ENCODE results near the gene DMRTB1. TPM values are rescaled to one million over a fixed set of nuclear protein-coding genes. Genes with fewer than 3 reads are reported as not detected.

Gene DMRTB1
- total and polyA plus RNA-seq, 2 of the 4 experiments (the other 2 are of a cell fraction): not detected

DNA sequence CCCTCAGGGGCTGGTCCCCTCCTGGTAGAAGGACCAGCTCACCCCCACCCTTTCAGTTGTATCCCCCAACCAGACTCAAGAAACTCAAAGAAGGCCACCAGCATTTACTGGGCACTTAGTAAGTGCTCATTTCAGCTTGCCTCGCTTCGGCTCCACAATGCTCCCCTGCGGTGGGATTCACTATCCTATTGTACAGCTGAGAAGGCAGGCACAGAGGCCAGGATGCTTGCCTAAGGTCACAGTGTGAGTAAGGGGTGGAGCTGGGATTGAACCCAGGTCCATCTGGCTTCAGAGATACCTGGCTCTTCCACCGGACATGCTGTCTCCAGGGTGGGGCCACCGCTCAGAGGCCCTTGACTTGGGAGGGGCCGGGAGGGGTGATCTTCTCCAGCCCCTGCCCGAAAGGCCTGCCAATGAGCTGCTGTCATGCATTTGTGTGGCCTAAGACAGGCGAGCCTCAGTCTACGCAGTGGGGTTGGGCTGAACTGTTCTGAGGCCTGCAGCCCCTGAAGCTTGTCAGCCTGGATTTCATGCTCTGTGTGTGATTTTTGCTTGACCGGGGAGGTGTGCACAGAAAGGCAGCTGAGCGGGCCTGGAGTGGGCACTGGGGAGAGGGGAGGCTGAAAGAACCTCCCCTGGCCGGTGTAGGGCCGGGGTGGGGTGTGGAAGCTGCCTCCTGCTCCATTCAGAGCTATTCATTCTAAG is 48.1 kb downstream of the DMRTB1 start:
- Histone ChIP-seq H3K36me3 (ENCODE audit: control insufficient read depth, insufficient read depth, low read length) (no peaks in the 10 kb centered on the region), H2AK9ac (replicated peaks; ENCODE audit: low read depth, low read length, poor library complexity) (no peak overlapping the region), H3K9ac (ENCODE audit: low read depth, low read length) (no peak overlapping the region), H3K27ac (ENCODE audit: insufficient read depth, low read length) (no peak overlapping the region), H3K18ac (ENCODE audit: low read depth, low read length) (no peak overlapping the region), H2BK20ac (ENCODE audit: low read depth, low read length) (no peak overlapping the region), H3K79me1 (ENCODE audit: low read depth in 1 of 2, low read length in 2 of 2) (no peaks in the 10 kb centered on the region), H3K14ac (replicated peaks; ENCODE audit: low read depth, low read length) (no peak overlapping the region), H3K4me2 (ENCODE audit: low read depth, low read length) (no peak overlapping the region), H2AFZ (replicated peaks; ENCODE audit: low read length, poor library complexity) (no peak overlapping the region), H4K91ac (ENCODE audit: insufficient read depth, low read depth, low read length) (no peak overlapping the region), H3K4me1 (ENCODE audit: control insufficient read depth, insufficient read depth, low read length) (peaks cover 3% of the 10 kb centered on the region; the same call in 1 of the 2 replicates), H2BK120ac (ENCODE audit: low read depth, low read length) (no peak overlapping the region), H3K4ac (ENCODE audit: low read depth, low read length) (no peak overlapping the region), H3K4me3 (ENCODE audit: insufficient read depth, low read depth, low read length) (no peak overlapping the region), H2BK15ac (ENCODE audit: low read depth, low read length) (no peak overlapping the region), H3K9me1 (ENCODE audit: insufficient read depth, low read length) (no peaks in the 10 kb centered on the region), H3K9me3 (ENCODE audit: control insufficient read depth, insufficient read depth, low read length) (no peaks in the 10 kb centered on the region), H4K8ac (ENCODE audit: low read depth in 2 of 2, low read length in 2 of 2) (no peak overlapping the region), H3K23ac (ENCODE audit: low read depth, low read length) (no peak overlapping the region), H2AK5ac (ENCODE audit: low read depth, low read length) (no peak overlapping the region), H4K20me1 (ENCODE audit: insufficient read depth, low read length) (no peaks in the 10 kb centered on the region), H3K56ac (ENCODE audit: extremely low read depth, insufficient read depth, low read length) (no peak overlapping the region), H4K5ac (ENCODE audit: low read depth, low read length) (no peak overlapping the region), H3K27me3 (ENCODE audit: control insufficient read depth, insufficient read depth, low read length) (peaks cover 4% of the 10 kb centered on the region; the same call in 1 of the 2 replicates), H2BK5ac (ENCODE audit: low read depth, low read length, poor library complexity, severe bottlenecking) (no peak overlapping the region)
- POLR2A ChIA-PET (ENCODE audit: unreplicated experiment): no interaction called here
- CTCF ChIA-PET: no interaction called here
- in situ Hi-C loops (cut with MboI; ENCODE audit: low sequenced_read_pairs) (no loop called here), dilution Hi-C loops (cut with HindIII; ENCODE audit: low sequenced_read_pairs, unreplicated experiment) (no loop called here), intact Hi-C loops (cut with micrococcal nuclease) (no loop called here)
- BruUV-seq (replicated peaks): no TSS peak
- TF ChIP-seq RFX5 (IDR thresholded peaks at IDR 0.05; ENCODE audit: low read depth, low read length) (no peak), POLR2A (IDR thresholded peaks at IDR 0.05; ENCODE audit: low read depth, low read length) (no peak), CEBPB (IDR thresholded peaks at IDR 0.05; ENCODE audit: low read depth, low read length) (no peak), RCOR1 (IDR thresholded peaks at IDR 0.05; ENCODE audit: insufficient replicate concordance, low read length) (no peak)
- TF ChIP-seq, protein P1, sequence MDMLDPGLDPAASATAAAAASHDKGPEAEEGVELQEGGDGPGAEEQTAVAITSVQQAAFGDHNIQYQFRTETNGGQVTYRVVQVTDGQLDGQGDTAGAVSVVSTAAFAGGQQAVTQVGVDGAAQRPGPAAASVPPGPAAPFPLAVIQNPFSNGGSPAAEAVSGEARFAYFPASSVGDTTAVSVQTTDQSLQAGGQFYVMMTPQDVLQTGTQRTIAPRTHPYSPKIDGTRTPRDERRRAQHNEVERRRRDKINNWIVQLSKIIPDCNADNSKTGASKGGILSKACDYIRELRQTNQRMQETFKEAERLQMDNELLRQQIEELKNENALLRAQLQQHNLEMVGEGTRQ (IDR thresholded peaks at IDR 0.05; ENCODE audit: low read depth, low read length): no peak
- TF ChIP-seq, protein P2, sequence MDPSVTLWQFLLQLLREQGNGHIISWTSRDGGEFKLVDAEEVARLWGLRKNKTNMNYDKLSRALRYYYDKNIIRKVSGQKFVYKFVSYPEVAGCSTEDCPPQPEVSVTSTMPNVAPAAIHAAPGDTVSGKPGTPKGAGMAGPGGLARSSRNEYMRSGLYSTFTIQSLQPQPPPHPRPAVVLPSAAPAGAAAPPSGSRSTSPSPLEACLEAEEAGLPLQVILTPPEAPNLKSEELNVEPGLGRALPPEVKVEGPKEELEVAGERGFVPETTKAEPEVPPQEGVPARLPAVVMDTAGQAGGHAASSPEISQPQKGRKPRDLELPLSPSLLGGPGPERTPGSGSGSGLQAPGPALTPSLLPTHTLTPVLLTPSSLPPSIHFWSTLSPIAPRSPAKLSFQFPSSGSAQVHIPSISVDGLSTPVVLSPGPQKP (IDR thresholded peaks at IDR 0.05; ENCODE audit: borderline replicate concordance, low read depth, low read length): no peak
- WGBS, 2 experiments (ENCODE audit: extremely low coverage in 2 of 2, insufficient read length in 1 of 2): 82% methylated on average over 5 of the region's 13 CpGs; no CpG with 5 or more reads in 1 of the 2 experiments
- DNase-seq: no peak
- no peak for ATAC-seq (ENCODE audit: low read depth)
